Measurements from ENCODE around the gene COL6A2. TPM values are rescaled to one million over a fixed set of nuclear protein-coding genes. Genes with fewer than 3 reads are reported as not detected.
"Not testable (repeated sequence)": the region's sequence is repeated elsewhere in the genome, so short reads cannot be mapped to it uniquely, and the experiment has no call there.

The COL6A2 gene
- total RNA-seq, 1 donor from 2014 or later = 157 TPM

- intact Hi-C loops (cut with DNase I) = loop anchor here (10.0 kb wide), 2 partner anchors 77 to 107 kb away; partner anchors contain the start of gene LSS
- not testable (repeated sequence) for DNase-seq (ENCODE audit: low spot score)
Measured at GRCh38 chr21:46147429-46147828, 49.5 kb downstream of the COL6A2 start.

- intact Hi-C loops (cut with DNase I) = loop anchor here (10.0 kb wide), 2 partner anchors 77 to 107 kb away; partner anchors contain the start of gene LSS
- DNase-seq (ENCODE audit: low spot score) = no peak
Measured at GRCh38 chr21:46148106-46148505, 50.2 kb downstream of the COL6A2 start.

- no peak for DNase-seq (ENCODE audit: low spot score)
- intact Hi-C loops (cut with DNase I) = loop anchor here (10.0 kb wide), 2 partner anchors 75 to 105 kb away; partner anchors contain the start of gene LSS
Measured at GRCh38 chr21:46149205-46149901, 51.4 kb downstream of the COL6A2 start.

GRCh38 chr21:46150073-46150472 lies 52.2 kb downstream of the COL6A2 start:
- intact Hi-C loops (cut with DNase I) = no loop called here
- peak; percentile 74 for DNase-seq (ENCODE audit: low spot score)

GRCh38 chr21:46150491-46151121 lies 52.7 kb downstream of the COL6A2 start:
- intact Hi-C loops (cut with DNase I) = no loop called here
- peak; percentile 66 for DNase-seq (ENCODE audit: low spot score)

GRCh38 chr21:46151261-46151988 lies 53.5 kb downstream of the COL6A2 start:
- intact Hi-C loops (cut with DNase I) = no loop called here
- DNase-seq (ENCODE audit: low spot score) = peak; percentile 64

- intact Hi-C loops (cut with DNase I) = no loop called here
- DNase-seq (ENCODE audit: low spot score) = peak; percentile 41
Measured at GRCh38 chr21:46151989-46152926, 54.3 kb downstream of the COL6A2 start.

- intact Hi-C loops (cut with DNase I) = no loop called here
- peak; percentile 71 for DNase-seq (ENCODE audit: low spot score)
Measured at GRCh38 chr21:46152927-46153246, 55.0 kb downstream of the COL6A2 start.

GRCh38 chr21:46153247-46154154 lies 55.6 kb downstream of the COL6A2 start:
- intact Hi-C loops (cut with DNase I) = no loop called here
- DNase-seq (ENCODE audit: low spot score) = peak; percentile 75

- DNase-seq (ENCODE audit: low spot score) = peak; percentile 58
- intact Hi-C loops (cut with DNase I) = no loop called here
Measured at GRCh38 chr21:46154155-46154954, 56.4 kb downstream of the COL6A2 start.

- intact Hi-C loops (cut with DNase I) = no loop called here
- DNase-seq (ENCODE audit: low spot score) = peak; percentile 19
Measured at GRCh38 chr21:46154955-46155513, 57.1 kb downstream of the COL6A2 start.

- DNase-seq (ENCODE audit: low spot score) = peak; percentile 72
- intact Hi-C loops (cut with DNase I) = no loop called here
Measured at GRCh38 chr21:46155514-46156377, 57.8 kb downstream of the COL6A2 start, which contains the start of gene FTCD. FTCD (minus strand) TSS chr21:46155579; CDS start chr21:46155523, 56 bp downstream.

GRCh38 chr21:46156378-46156645 lies 58.4 kb downstream of the COL6A2 start:
- peak; percentile 47 for DNase-seq (ENCODE audit: low spot score)
- intact Hi-C loops (cut with DNase I) = no loop called here

GRCh38 chr21:46156678-46157077 lies 58.8 kb downstream of the COL6A2 start:
- intact Hi-C loops (cut with DNase I) = no loop called here
- DNase-seq (ENCODE audit: low spot score) = peak; percentile 46

GRCh38 chr21:46157396-46157986 lies 59.6 kb downstream of the COL6A2 start:
- peak; percentile 43 for DNase-seq (ENCODE audit: low spot score)
- intact Hi-C loops (cut with DNase I) = no loop called here

GRCh38 chr21:46157987-46158451 lies 60.1 kb downstream of the COL6A2 start:
- intact Hi-C loops (cut with DNase I) = no loop called here
- DNase-seq (ENCODE audit: low spot score) = peak; percentile 55

Data from cardiac septum (tissue), 1 donor.